IPS DF 4.7 (cell line): ENCODE data around the gene TLL2.

Experiments used
- DNase-seq: peaks from one replicate; pipeline ENCODE4 v3.0.0-alpha.2; 2013; ENCODE audit warnings: low spot score; ENCODE audit errors: extremely low read depth

TLL2 gene

DNA sequence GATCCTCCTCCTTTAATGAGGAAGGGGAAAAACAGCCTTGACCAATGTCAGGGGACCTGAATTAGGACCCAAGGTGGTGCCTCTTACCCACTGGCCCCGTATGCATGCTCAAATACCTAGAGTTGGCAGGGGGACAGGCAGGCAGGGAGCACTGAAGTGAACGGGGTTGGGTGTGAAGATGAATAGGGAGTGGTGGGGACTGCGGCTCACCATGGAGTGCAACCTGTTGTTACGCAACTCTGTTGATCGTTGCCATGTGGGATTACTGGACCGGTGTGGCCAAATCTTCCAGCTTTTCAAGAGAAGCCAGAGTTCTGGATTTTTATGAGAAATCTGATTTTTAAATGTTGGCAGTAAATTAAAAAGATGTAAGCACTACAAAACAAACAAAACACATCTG is 48.1 kb downstream of the TLL2 start:
- DNase-seq = no peak

DNA sequence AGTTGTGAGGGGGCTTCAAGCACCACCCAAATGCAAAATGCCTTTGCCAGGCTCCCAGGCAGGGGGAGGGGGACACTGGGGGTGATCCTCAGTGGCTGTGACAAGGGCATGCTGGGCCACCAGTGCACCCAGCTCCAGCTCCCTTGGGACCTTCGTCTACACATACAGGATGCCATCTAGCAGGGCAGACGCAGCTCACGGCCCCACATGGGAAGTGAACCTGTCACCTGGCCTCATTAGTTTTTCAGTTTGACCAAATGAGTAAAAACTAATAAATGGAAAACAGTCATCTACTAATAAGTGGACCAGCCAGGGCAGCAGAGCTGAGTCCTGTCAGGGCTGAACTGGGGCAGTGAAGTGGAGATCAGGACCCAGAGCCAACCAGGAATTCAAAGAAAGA is 50.2 kb downstream of the TLL2 start:
- DNase-seq = no peak

DNA sequence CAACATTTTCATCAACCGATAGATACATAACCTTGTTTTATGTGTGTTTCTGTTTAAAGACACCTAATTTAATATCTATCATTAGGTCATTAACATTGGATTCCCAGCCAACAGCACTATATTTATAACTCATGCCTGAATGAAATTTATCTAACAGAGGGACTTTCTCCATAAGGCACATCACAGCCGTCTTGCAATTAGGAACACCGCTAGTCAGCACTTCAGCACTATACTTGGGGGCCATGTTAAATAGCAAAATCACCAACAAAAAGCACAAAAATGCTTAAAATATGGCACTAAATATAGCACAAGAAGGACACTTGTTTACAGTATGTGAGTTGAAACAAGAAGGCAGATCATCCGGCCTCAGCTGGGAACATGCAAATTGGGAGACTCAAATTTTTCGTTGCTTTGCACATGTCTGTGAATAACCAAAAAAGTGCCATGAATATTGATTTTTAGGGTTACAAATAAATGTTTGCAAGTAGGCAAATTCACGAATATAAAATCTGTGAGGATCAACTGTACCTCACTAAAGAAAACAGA is 51.0 kb downstream of the TLL2 start:
- DNase-seq = no peak

DNA sequence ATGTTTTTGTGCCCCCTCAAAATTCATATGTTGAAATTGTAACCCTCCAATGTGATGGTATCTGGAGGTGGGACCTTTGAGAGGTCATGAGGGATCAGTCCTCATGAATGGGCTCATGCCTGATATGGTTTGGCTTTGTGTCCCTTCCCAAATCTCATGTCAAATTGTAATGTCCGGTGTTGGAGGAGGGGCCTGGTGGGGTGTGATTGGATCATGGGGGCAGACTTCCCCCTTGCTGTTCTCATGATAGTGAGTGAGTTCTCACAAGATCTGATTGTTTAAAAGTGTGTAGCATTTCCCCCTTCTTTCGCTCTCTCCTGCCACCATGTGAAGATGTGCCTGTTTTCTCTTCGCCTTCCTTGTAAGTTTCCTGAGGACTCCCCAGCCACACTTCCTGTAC is 53.4 kb downstream of the TLL2 start:
- no peak for DNase-seq

DNA sequence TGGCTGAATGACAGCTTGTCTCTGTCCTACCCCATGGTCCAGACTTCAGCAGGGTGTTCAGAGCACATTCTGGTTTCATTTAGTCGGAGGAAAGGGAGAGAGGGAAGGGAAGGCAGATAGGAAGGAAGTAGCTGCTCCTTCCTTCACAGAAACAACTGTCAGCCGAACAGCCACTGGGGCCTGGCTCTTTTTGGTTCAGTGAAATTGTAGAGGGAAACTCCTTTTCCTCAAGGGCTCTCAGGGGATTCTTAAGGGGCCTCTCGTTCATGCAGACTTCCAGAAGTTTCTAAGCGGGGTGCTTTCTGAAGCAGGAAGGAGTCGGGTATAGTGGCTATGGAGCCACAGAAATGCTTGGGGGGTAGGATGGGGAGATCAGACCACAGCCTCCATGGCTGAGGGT is 56.4 kb downstream of the TLL2 start:
- DNase-seq = no peak

DNA sequence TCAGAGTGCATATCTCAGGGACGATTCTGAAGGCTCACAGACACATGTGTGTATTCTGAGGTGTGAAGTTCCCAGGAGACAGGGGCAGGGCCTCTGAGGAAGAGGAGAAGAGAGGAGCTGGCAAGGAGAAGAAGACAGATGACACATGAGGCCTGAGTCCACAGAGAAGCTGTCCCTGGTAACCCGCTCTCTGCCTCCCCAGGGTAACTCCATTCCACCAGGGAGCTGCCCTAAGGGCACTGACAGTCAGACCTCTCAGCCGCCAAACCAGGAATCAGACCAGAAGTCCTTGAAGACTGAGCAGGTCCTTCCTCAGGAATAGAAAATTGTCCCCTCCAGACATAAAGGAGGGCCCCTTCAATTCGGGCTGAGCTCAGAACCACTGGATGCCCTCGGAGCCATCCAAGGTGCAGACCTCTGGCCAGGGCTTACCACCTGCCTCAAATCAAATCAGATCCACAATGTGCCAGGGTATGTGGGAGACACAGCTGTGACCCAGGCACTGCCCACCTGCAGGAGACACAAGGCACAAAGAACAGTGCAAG is 57.4 kb downstream of the TLL2 start:
- no peak for DNase-seq

DNA sequence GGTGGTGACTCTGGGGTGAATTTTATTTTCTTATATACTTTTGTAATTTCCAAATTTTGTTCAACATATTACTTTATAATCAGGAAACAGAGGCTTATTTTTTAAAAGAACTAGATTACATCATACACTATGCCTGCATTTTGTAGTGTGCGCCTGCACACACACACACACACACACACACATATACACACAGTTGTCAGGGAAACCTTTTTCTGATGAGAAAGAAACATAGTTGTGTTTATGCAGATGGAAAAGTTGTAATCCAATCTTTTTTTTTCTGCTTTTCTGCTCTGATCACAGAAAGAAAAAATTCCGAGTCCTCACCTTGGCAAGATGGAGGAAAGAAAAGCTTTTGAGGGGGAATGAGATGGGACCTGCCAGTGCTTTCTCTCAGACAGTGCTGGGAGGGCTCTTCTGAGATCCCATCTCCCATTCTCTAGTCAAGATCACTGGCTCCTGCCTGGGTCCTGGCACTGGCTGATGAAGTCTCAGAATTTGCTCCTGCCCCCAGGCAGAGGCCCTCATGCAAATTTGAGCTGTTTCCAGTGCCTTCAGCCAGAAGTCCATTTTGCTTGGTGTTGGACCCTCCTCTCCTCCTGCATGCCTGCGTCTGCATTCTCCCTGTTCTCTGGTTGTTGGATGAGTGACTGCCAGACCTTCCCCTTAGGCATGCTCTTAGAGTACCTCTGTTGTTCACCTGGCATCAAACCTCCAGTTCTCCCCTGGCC is 59.7 kb downstream of the TLL2 start:
- no peak for DNase-seq

DNA sequence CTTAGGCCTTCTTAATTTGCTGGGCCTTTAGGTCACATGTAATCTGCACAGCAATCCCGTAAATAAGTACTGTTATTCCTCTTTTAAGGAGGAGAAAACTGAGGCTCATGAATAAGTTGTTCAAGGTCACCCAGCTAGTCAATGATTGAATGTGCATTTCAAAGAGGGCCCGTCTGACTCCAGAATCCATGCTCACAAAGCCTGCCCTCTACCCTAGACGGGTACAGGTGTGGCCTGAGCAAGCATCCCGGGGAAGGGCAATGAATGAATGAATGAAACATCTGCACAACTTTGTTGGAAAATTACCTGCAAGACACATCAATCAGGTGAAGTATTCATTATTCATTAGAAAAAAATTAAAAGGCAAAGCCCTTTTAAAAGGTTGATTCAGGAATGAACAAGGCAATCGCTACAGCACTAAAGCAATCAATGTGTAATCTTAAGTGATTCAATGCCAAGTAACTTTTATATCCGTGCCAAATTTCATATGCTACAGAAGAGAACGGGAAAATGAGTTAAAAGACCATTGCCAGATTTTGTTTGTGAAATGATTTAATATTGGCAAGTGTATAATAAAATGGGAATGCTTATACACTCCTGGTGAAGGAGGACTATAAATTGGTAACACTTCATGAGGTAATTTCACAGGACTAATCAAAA is 61.1 kb downstream of the TLL2 start:
- DNase-seq = no peak

DNA sequence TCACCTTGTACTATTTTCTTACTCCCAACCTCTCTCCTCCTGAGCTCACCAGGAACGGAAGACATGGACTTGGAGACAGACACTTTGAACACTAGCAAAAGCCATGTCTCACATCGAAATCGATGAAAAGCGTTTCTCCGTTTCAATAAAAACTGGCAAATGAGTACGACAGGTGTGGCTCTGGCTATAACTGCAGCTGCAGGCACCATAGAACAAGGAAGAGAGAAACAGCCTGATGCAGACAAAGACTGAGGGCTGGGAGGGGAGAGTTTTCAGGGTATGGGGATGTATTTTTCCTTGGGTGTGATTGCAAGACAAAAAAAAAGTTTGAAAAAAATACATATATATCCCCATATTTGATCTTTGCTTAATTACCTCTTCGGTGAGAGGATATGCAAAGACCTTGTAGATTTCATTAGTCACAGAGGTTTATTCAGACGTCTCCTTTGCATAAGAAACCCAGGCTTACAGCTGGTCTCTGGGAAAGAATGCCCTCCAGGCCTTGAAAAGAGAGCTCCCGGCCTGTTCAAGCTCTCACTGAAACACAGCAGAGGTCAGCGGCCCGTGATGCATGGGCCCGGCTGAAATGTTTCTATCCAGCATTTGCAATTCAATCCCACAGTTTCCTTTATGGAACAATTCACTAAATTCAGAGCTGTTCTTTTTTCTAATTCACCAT is 63.1 kb downstream of the TLL2 start:
- DNase-seq = peak; percentile 64

DNA sequence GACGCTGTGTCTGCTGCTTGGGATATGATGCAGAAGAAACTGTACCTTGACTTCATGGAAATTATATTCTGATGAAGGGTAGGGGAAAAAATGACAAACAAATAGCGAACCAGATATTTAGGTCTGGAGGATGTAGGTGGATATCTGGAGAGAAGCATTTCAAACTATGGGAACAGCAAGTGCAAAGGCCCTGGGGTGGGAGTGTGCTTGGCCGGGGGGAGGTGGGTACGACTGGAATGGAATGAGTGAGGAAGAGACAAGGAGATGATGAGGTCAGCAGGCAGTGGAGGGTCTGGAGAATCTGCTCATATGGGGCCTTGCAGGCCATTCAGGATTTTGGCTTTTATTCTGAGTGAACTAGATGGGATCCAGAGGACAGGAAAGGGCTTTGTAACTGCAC is 65.2 kb downstream of the TLL2 start:
- no peak for DNase-seq

DNA sequence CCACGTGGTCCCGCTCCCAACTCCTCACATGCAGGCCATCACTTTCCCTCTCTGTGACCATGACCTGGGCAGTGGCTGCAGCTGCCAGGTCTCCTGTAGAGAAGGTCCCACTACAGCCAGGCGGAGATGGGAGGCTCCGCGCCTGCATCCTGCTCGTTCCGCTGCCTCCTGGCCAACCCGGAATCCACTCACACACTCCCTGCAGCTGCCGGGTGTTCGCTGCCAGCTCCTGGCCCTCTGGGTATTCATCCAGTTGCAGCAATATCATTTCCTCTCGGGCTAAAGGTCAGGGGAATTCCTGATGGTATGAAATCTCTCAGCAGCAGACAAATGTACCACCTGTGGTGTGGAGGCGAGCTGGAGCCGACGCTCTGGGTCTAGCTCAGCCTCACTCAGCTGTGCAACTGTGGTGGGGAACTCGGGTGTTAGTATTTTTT is 65.7 kb downstream of the TLL2 start:
- no peak for DNase-seq

DNA sequence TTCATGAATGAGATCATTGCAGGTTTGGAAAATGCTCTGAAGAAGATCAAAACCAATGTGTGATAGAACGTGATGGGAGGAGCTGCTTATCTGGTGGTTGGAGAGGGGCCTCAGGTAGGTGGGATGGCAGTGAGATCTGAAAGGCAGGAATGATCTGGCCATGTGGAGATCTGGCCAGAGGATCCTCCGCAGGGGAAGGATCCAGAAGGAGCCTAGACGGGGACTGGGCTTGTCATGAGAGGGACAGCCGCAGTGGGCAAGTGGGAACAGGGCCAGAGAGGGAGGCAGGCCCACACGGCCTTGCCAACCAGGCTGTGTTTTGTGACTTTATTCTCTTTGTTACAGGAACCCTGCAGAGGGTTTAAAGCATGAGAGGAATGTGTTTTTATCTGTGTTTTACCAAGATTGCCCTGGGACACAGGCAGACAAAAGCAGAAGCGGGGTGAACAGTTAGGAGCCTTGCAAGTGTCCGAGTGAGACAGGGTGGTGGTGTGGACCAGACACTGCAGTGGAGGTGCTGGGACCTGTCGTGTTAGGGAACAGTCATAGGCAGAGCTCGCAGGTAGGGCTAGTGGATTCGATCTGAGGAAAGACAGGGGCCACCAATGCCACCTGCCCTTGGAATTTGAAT is 66.6 kb downstream of the TLL2 start:
- DNase-seq = no peak

DNA sequence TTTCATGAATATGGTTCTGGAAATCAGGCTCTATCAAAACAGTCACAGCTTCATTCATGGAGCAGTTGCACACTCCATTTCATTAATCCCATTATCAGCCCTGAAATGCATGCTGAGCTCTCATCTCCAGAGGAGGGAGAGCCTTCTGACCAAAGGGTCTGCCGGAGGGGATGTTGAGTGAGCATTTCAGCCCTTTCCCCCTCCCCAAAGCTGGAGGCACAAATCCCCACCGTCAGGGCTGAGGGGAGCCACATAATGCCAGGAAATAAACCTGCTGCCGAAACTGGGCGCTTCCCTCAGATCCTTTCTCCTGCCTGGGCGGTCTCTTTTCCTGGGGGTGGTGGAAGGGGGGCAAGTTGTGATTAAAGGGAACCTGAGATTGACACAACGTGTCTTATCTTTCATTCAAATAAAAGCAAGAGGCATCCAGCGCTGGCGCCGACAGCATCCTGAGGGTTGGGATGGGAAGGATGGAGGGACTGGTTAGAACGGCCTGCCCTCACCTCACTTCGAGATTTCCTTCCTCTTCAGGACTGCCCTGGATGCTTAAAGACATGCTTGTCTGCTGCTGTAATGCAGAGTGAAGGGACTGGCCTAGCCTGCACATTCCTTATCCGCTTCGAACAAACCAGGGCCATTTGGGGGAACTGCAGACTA is 71.6 kb downstream of the TLL2 start:
- DNase-seq = no peak

DNA sequence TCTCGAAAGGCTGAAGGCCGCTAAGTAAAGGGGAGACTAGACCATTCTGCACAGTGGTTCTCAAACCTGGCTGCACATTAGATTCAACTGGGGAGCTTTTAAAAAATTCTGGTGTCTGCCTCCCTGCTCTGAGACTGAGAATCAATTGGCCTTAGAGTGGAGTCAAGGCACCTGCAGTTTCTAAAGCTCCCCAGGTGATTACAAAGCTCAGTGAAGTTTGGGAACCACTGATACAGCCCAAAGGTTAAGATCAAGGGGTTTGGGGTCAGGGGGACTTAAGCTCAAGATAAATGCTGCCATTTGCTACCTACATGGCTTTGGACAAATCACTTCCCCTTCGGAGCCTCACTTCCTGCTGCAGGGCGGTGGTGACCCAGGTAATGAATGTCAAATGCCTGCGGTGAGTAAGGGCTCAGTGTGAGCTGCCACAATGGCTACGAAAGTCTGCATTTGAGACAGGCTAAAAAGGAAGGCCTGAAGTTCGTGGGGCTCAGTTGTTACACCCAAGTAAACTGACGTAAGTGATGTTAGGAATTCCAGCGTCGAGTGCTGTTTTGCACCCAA is 72.3 kb downstream of the TLL2 start:
- no peak for DNase-seq

DNA sequence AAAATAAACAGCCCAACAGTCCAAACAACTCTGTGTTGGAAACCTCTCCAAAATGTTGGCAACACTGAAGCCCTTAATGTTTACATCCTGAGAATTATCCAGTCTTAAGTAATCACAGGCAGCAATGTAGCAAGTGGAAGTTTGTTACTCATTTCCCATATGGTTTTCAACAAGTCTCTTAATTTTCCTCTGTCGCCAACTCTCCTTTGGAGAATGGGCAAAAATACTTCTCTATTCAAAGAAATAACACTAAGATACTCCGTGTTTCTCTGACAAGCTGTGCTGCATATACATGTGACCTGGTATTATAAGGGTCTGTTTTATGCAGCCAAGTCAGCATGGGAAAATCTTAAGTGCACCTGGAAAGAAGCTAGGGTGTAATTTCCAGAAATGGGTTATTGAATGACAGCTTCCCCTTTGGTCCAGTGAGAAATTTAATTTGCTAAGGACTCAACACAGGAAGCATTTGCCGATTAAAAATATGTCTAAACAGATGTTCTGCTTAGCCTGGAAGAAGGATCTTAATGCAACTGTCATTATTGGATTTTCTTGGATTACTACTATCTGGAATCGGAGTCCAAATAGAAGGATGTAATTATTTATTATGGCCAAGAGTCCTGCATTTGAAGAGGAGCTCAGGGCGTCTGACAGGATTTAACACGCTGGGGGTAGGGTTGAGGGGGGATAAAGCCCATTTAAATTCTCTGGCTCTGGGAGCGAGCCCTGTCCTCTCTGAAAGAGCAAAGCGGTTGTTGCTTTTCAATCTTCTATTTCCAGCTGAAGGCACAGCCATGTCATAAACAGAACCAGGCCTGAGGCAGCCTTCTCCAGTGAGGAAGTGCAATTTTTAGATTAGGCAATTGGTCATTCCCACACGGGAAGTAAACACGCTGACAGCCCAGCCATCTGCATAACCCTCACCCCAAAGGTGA is 73.1 kb downstream of the TLL2 start:
- DNase-seq = no peak

DNA sequence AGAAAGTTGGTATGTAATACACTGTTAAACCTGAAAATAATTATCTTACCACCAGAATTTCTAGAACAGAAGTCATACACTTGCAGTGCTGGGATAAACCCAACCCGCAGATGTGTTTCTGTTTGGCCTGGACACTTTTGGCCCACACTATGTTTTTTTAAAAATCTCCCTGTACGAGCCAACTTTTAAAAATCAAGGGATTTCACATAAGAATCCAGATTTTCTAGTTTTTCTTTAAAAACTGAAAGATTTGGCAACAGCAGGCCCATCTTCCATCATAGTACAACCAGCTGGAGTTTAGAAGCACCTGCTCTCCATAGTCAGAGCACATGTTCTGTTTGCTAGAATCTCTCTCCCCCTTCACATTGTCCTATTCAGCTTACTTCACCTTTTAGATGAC is 74.0 kb downstream of the TLL2 start:
- no peak for DNase-seq

DNA sequence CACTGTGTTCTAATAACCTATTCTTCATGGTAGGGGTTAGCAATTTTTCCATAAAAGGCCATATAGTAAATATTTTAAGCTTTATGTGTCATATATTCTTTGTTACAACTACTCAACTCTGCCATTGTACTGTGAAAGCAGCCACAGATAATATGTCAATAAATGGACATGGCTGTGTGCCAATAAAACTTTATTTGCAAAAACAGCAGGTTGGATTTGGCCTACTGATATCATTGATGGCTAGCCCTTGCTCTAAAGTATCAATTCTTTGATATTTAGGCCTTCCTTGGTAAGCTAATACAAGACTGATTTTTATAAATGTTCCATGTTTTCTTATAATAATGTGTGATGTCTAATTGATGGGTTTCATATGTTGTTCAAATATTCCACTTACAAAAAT is 77.7 kb downstream of the TLL2 start:
- DNase-seq = no peak

DNA sequence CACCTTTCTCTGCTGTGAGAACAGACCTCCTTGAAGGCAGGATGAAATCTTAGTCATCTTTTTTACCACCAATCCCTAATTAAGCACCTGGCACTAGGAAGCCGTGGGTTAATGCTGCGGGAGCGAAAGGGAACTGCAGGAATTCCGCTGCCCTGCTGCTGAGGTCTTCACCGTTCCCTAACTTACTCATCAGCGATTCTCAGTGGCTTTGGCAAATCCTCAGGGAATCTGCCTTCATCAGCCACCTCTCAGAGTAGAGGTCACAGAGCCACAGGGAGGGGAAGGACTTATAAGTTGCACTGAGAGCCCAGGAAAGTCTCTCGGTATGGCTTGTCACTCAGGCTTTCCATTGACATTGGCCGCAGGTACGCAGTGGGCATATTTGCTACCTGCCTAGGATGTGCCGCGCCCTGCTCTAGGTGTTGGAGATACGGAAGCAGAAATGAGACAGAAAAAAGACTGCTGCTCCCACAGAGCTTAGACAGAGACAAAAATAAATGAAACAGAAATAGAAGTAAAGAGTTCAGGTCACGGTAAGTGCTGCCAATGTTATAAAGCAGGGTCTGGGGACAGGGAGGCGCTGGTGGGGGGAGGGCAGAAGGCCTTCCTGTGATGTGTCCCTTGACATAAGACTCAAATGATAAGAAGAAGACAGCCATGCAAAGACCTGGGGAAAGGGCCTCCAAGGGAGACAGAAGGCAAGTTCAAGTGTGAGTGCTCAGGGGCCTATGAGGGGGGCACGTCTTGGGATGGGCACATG is 82.3 kb downstream of the TLL2 start:
- no peak for DNase-seq

DNA sequence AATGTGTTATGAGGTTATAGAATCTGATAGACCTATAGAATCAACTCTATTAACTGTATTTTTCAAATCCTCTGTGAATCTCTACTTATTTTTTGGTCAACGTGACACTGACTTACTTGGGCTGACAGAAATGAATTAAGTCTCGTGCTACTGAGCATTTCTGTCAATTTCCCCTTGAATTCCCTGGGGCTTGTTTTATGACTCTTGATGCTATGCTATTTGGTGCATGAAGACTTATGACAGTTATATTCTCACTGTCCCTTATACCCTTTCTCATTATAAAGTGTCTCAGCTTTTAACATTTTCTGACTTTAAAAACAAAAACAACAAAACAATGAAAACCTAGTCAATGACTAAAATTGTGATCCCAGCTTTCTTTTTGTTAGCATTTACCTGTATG is 86.4 kb downstream of the TLL2 start:
- DNase-seq = no peak
